Activated CD8-positive, alpha-beta memory T cell treated with anti-CD3 and anti-CD28 coated beads, Interleukin-2, amount 50 U/mL, for 1 hour (primary cell): ENCODE measurements around the gene GLOD5.
"Not testable (repeated sequence)": the region's sequence is repeated elsewhere in the genome, so short reads cannot be mapped to it uniquely, and the experiment has no call there.

Experiments used
- DNase-seq: peaks from one replicate; pipeline ENCODE4 v3.0.0-alpha.2; 2020; ENCODE audit errors: extremely low read depth

Gene GLOD5

GRCh38 chrX:48793935-48794334, 32.4 kb downstream of the GLOD5 start:
- no peak for DNase-seq

GRCh38 chrX:48794340-48794910, 32.9 kb downstream of the GLOD5 start:
- DNase-seq: no peak

- no peak for DNase-seq
Observed at GRCh38 chrX:48794911-48795515, 33.5 kb downstream of the GLOD5 start.

- DNase-seq: no peak
Observed at GRCh38 chrX:48798318-48798717, 36.8 kb downstream of the GLOD5 start.

GRCh38 chrX:48800574-48801279, 39.2 kb downstream of the GLOD5 start:
- no peak for DNase-seq

GRCh38 chrX:48801280-48802088, 39.9 kb downstream of the GLOD5 start, which contains the start of gene HDAC6:
HDAC6 (plus strand) TSS chrX:48802067; CDS start chrX:48802693, 626 bp downstream.
- peak; percentile 86 for DNase-seq

GRCh38 chrX:48802089-48802904, 40.8 kb downstream of the GLOD5 start:
- DNase-seq: peak; percentile 11

GRCh38 chrX:48802905-48803200, 41.3 kb downstream of the GLOD5 start:
- no peak for DNase-seq

- DNase-seq: no peak
Observed at GRCh38 chrX:48806081-48806480, 44.5 kb downstream of the GLOD5 start.

- DNase-seq: no peak
Observed at GRCh38 chrX:48813644-48814043, 52.1 kb downstream of the GLOD5 start.

- no peak for DNase-seq
Observed at GRCh38 chrX:48814722-48815121, 53.2 kb downstream of the GLOD5 start.

- no peak for DNase-seq
Observed at GRCh38 chrX:48815266-48815665, 53.7 kb downstream of the GLOD5 start.

GRCh38 chrX:48816014-48816810, 54.7 kb downstream of the GLOD5 start:
- DNase-seq: no peak

- DNase-seq: no peak
Observed at GRCh38 chrX:48818098-48818497, 56.6 kb downstream of the GLOD5 start.

GRCh38 chrX:48818866-48819265, 57.3 kb downstream of the GLOD5 start:
- DNase-seq: no peak

- DNase-seq: not testable (repeated sequence)
Observed at GRCh38 chrX:48819394-48819793, 57.8 kb downstream of the GLOD5 start.

- no peak for DNase-seq
Observed at GRCh38 chrX:48823053-48823452, 61.5 kb downstream of the GLOD5 start.
